ENCODE data around the gene IFT122. TPM values are rescaled to one million over a fixed set of nuclear protein-coding genes. Genes with fewer than 3 reads are reported as not detected.
"Not testable (repeated sequence)": the region's sequence is repeated elsewhere in the genome, so short reads cannot be mapped to it uniquely, and the experiment has no call there.

IFT122 gene
- total RNA-seq (10 to 100 TPM; 15.0 to 23.9 (median 18.1) TPM), total RNA-seq (6.4 to 31.7 (median 22.2) reads per million in 29 experiments)
- 11.8 TPM for total RNA-seq (2013)

- WGBS (ENCODE audit: insufficient coverage) = under 1% methylated on average over 70 of the region's 75 CpGs
- ATAC-seq (replicated peaks in 1 of 4) (peak; percentile 87 to 90 (median 88)), DNase-seq (peak; percentile 97 to 100 (median 99))
- peaks cover 18 to 26% of the 10 kb centered on the region in 2 experiments for H3K4me1 ChIP-seq (ENCODE audit: control insufficient read depth in 1 of 2, extremely low read depth in 1 of 2, insufficient read depth in 2 of 2, low read length in 2 of 2)
- no peaks in the 10 kb centered on the region for H3K27me3 ChIP-seq (replicated peaks in 1 of 2; ENCODE audit: control insufficient read depth in 2 of 2, extremely low read depth in 1 of 2, insufficient read depth in 2 of 2, low read length in 1 of 2)
- POLR2A ChIA-PET = interaction anchor here (0.6 to 1.6 kb wide), 12 partner anchors 11 to 1642 kb away, joined by 3 to 7 read pairs (median 3); partner anchors contain the start of genes ACAD9 (in 1 of the 2), ASTE1 (in 1 of the 2), EFCAB12 (in 1 of the 2) and NEK11 (in 1 of the 2)
- Mint-ChIP-seq H3K9me3 (no peaks in the 10 kb centered on the region), H3K27me3 (no peaks in the 10 kb centered on the region), H3K27ac (peak within 1 kb of the TSS; percentile 94 to 96), H3K4me1 (peaks cover 72 to 84% (median 73%) of the 10 kb centered on the region in 3 donors), H3K4me3 (peak within 1 kb of the TSS; percentile 83 to 92 (median 85)), H3K36me3 (peaks cover 21% of the 10 kb centered on the region)
- CTCF ChIA-PET = interaction anchor here in 1 of 2 donors (0.7 to 1.5 kb wide), 7 partner anchors 11 to 759 kb away, joined by 3 to 14 read pairs (median 4); partner anchors contain the start of gene EFCAB12
- H3K36me3 ChIP-seq (ENCODE audit: control insufficient read depth in 2 of 2, extremely low read depth in 1 of 2, insufficient read depth in 1 of 2, low read length in 1 of 2) = peaks cover 0 to 20% of the 10 kb centered on the region in 2 donors
- H3K4me3 ChIP-seq (ENCODE audit: control insufficient read depth in 1 of 2, extremely low read depth in 1 of 2, low read length in 1 of 2) = peak within 1 kb of the TSS; percentile 89 to 97
- peak within 1 kb of the TSS; percentile 86 for H3K27ac ChIP-seq (ENCODE audit: low read length)
- H3K9me3 ChIP-seq = no peaks in the 10 kb centered on the region
Measured at GRCh38 chr3:129439817-129440617, at the start of gene IFT122, which contains the start of gene MBD4. IFT122 (plus strand) TSS chr3:129440224; CDS start chr3:129440331, 107 bp downstream. MBD4 (minus strand) TSS chr3:129439948; CDS start chr3:129439833, 115 bp downstream.

GRCh38 chr3:129391583-129391982, 48.4 kb upstream of the IFT122 start:
- H3K27ac ChIP-seq (ENCODE audit: low read length); DNase-seq; CTCF ChIA-PET; H3K27me3 ChIP-seq (replicated peaks in 1 of 2; ENCODE audit: control insufficient read depth in 2 of 2, extremely low read depth in 1 of 2, insufficient read depth in 2 of 2, low read length in 1 of 2); H3K4me3 Mint-ChIP-seq; H3K27me3 Mint-ChIP-seq; ATAC-seq (replicated peaks in 1 of 4); H3K4me1 ChIP-seq (ENCODE audit: control insufficient read depth in 1 of 2, extremely low read depth in 1 of 2, insufficient read depth in 2 of 2, low read length in 2 of 2); H3K9me3 ChIP-seq; H3K9me3 Mint-ChIP-seq; H3K27ac Mint-ChIP-seq; H3K4me3 ChIP-seq (ENCODE audit: control insufficient read depth in 1 of 2, extremely low read depth in 1 of 2, low read length in 1 of 2): not testable (repeated sequence)
- POLR2A ChIA-PET = interaction anchor here in 1 of 2 donors (0.6 kb wide), 1 partner anchor 8 kb away, joined by 6 read pairs; no protein-coding TSS in a partner anchor
- WGBS (ENCODE audit: insufficient coverage) = no CpG with 5 or more reads among the region's 4 CpGs
- H3K36me3 ChIP-seq (ENCODE audit: control insufficient read depth in 2 of 2, extremely low read depth in 1 of 2, insufficient read depth in 1 of 2, low read length in 1 of 2) = peaks cover 6 to 63% of the 10 kb centered on the region in 2 donors
- Mint-ChIP-seq H3K4me1 (peaks cover 13 to 20% (median 15%) of the 10 kb centered on the region in 3 donors), H3K36me3 (peaks cover 50% of the 10 kb centered on the region)

- H3K9me3 Mint-ChIP-seq; DNase-seq; H3K27me3 ChIP-seq (replicated peaks in 1 of 2; ENCODE audit: control insufficient read depth in 2 of 2, extremely low read depth in 1 of 2, insufficient read depth in 2 of 2, low read length in 1 of 2); ATAC-seq (replicated peaks in 1 of 4); CTCF ChIA-PET; H3K27ac Mint-ChIP-seq; H3K4me3 ChIP-seq (ENCODE audit: control insufficient read depth in 1 of 2, extremely low read depth in 1 of 2, low read length in 1 of 2); POLR2A ChIA-PET; H3K4me3 Mint-ChIP-seq; H3K27ac ChIP-seq (ENCODE audit: low read length); H3K9me3 ChIP-seq; H3K4me1 ChIP-seq (ENCODE audit: control insufficient read depth in 1 of 2, extremely low read depth in 1 of 2, insufficient read depth in 2 of 2, low read length in 2 of 2); H3K27me3 Mint-ChIP-seq: not testable (repeated sequence)
- 100% methylated on average over 1 of the region's 8 CpGs for WGBS (ENCODE audit: insufficient coverage)
- peaks cover 44% of the 10 kb centered on the region for H3K36me3 Mint-ChIP-seq
- H3K4me1 Mint-ChIP-seq = peaks cover 20 to 27% (median 23%) of the 10 kb centered on the region in 3 donors
- peaks cover 6 to 60% of the 10 kb centered on the region in 2 donors for H3K36me3 ChIP-seq (ENCODE audit: control insufficient read depth in 2 of 2, extremely low read depth in 1 of 2, insufficient read depth in 1 of 2, low read length in 1 of 2)
Measured at GRCh38 chr3:129392106-129392887, 47.7 kb upstream of the IFT122 start.

- 85% methylated on average over 3 of the region's 6 CpGs for WGBS (ENCODE audit: insufficient coverage)
- Histone ChIP-seq H3K4me1 (ENCODE audit: control insufficient read depth in 1 of 2, extremely low read depth in 1 of 2, insufficient read depth in 2 of 2, low read length in 2 of 2) (peaks cover under 1 to 9% of the 10 kb centered on the region in 2 experiments), H3K36me3 (ENCODE audit: control insufficient read depth in 2 of 2, extremely low read depth in 1 of 2, insufficient read depth in 1 of 2, low read length in 1 of 2) (peaks cover 6 to 51% of the 10 kb centered on the region in 2 donors), H3K4me3 (ENCODE audit: control insufficient read depth in 1 of 2, extremely low read depth in 1 of 2, low read length in 1 of 2) (no peak overlapping the region), H3K27ac (ENCODE audit: low read length) (no peak overlapping the region), H3K27me3 (replicated peaks in 1 of 2; ENCODE audit: control insufficient read depth in 2 of 2, extremely low read depth in 1 of 2, insufficient read depth in 2 of 2, low read length in 1 of 2) (no peaks in the 10 kb centered on the region), H3K9me3 (no peaks in the 10 kb centered on the region)
- Mint-ChIP-seq H3K27ac (no peak overlapping the region), H3K36me3 (peaks cover 39% of the 10 kb centered on the region), H3K4me3 (no peak overlapping the region), H3K9me3 (no peaks in the 10 kb centered on the region), H3K4me1 (peaks cover 30 to 37% (median 32%) of the 10 kb centered on the region in 3 donors), H3K27me3 (no peaks in the 10 kb centered on the region)
- ChIA-PET CTCF (no interaction called here), POLR2A (no interaction called here)
- ATAC-seq (replicated peaks in 1 of 4) (no peak), DNase-seq (no peak)
Measured at GRCh38 chr3:129393271-129393670, 46.8 kb upstream of the IFT122 start.

GRCh38 chr3:129393760-129394564, 46.1 kb upstream of the IFT122 start:
- POLR2A ChIA-PET; ATAC-seq (replicated peaks in 1 of 4): not testable (repeated sequence)
- 92% methylated on average over 2 of the region's 17 CpGs for WGBS (ENCODE audit: insufficient coverage)

More at GRCh38 chr3:129393760-129394564, 46.1 kb upstream of the IFT122 start:
- H3K27me3 Mint-ChIP-seq; DNase-seq; H3K27ac Mint-ChIP-seq; H3K27ac ChIP-seq (ENCODE audit: low read length); CTCF ChIA-PET; H3K9me3 ChIP-seq; H3K27me3 ChIP-seq (replicated peaks in 1 of 2; ENCODE audit: control insufficient read depth in 2 of 2, extremely low read depth in 1 of 2, insufficient read depth in 2 of 2, low read length in 1 of 2); H3K4me3 ChIP-seq (ENCODE audit: control insufficient read depth in 1 of 2, extremely low read depth in 1 of 2, low read length in 1 of 2); H3K9me3 Mint-ChIP-seq; H3K4me3 Mint-ChIP-seq: not testable (repeated sequence)
- Histone ChIP-seq H3K4me1 (ENCODE audit: control insufficient read depth in 1 of 2, extremely low read depth in 1 of 2, insufficient read depth in 2 of 2, low read length in 2 of 2) (peaks cover 2 to 16% of the 10 kb centered on the region in 2 experiments), H3K36me3 (ENCODE audit: control insufficient read depth in 2 of 2, extremely low read depth in 1 of 2, insufficient read depth in 1 of 2, low read length in 1 of 2) (peaks cover 6 to 48% of the 10 kb centered on the region in 2 donors)
- H3K36me3 Mint-ChIP-seq = peaks cover 37% of the 10 kb centered on the region
- peaks cover 34 to 44% (median 38%) of the 10 kb centered on the region in 3 donors for H3K4me1 Mint-ChIP-seq

All from T-cell (primary cell).